Prostate gland (tissue), 2 donors: ENCODE results near the gene ZEB2. TPM values are rescaled to one million over a fixed set of nuclear protein-coding genes. Genes with fewer than 3 reads are reported as not detected.
A peak's percentile ranks its signal among the peaks of the same experiment; 100 is the strongest.

Source experiments
- DNase-seq: peaks from one replicate; pipeline ENCODE4 v3.0.0-alpha.2; 2019; ENCODE audit warnings: low spot score
- H3K27ac ChIP-seq, 2 donors: fragments of 200-600 bp; sonication (generic); 2 replicates each; pipeline ENCODE4 v1.5.1; 2017 to 2019
- H3K27me3 ChIP-seq: fragments of 200-600 bp; sonication (generic); replicated peaks from 2 replicates; pipeline ENCODE4 v1.5.1; 2019; ENCODE audit not compliant: insufficient read depth
- H3K36me3 ChIP-seq, 2 donors: fragments of 200-600 bp; sonication (generic); 1 replicate in 1 of 2; 2 replicates in 1 of 2; pipeline versions ENCODE4 v1.5.1 to v1.8.1; 2017 to 2019
- H3K4me1 ChIP-seq: fragments of 200-600 bp; sonication (generic); replicated peaks from 2 replicates; pipeline ENCODE4 v1.5.1; 2019
- H3K4me3 ChIP-seq, 2 donors: fragments of 200-600 bp; sonication (generic); 2 replicates each; pipeline ENCODE4 v1.5.1; 2017 to 2019
- H3K9me3 ChIP-seq: fragments of 200-600 bp; sonication (generic); 2 replicates; pipeline ENCODE4 v1.5.1; 2017
- CTCF ChIP-seq, 4 experiments: fragments of 200-600 bp in 2 of 4; fragments of 450-650 bp in 2 of 4; sonication (generic) in 2 of 4; IDR thresholded peaks; 1 replicate in 3 of 4; 2 replicates in 1 of 4; pipeline ENCODE4 v1.5.1; 2016 to 2019; ENCODE audit warnings: antibody characterized with exemption in 4 of 4, mild to moderate bottlenecking in 2 of 4, moderate library complexity in 2 of 4
- POLR2A ChIP-seq: fragments of 450-650 bp; IDR thresholded peaks from one replicate; pipeline ENCODE4 v1.6.1; 2016; ENCODE audit warnings: antibody characterized with exemption, mild to moderate bottlenecking
- POLR2AphosphoS5 ChIP-seq: sonication (generic); formaldehyde crosslinking; IDR thresholded peaks from one replicate; pipeline ENCODE4 v1.6.1; 2017; ENCODE audit warnings: antibody characterized with exemption
- WGBS: methylation state at CpG from one replicate; pipeline ENCODE4 v1.1.5; 2018; 5-methylcytosine and 5-hydroxymethylcytosine counted together
- intact Hi-C: fragments of 100-400 bp; cut with DNase I; formaldehyde crosslinking; loops from one replicate; pipeline ENCODE4 v1.14.2; 2022
- total RNA-seq, 2 donors: library from RNA; depleted of rRNA; stranded (reverse); fragments of >200 nt; gene quantifications; one replicate each; pipeline ENCODE4 v1.1.0, GENCODE V29; 2016

ZEB2 gene
- total RNA-seq, 2 donors from 2014 or later, result 13.1 to 80.4 TPM

DNA sequence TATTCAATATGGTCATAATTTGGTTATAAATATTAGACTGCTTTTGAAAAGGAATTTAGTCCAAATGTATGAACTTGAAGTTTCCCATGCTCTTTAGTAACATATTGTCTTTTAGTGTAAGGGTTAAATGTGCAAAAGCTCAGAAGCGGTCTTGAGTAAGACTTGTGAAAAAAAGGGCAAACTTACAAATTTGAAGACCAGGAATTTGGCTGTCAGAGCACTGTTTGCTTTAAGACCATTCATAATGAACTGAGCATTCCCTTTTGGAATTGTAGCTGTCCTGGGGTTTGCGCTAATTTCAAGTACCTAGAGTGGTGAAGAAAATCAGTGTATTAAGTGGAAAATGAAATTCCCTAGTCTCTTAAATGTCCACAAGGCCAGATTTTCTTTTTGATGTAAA, 6.9 kb upstream of the ZEB2 start:
- Histone ChIP-seq H3K27ac (no peak overlapping the region), H3K27me3 (peaks cover under 1% of the 10 kb centered on the region), H3K36me3 (no peaks in the 10 kb centered on the region), H3K9me3 (no peaks in the 10 kb centered on the region), H3K4me3 (no peak overlapping the region), H3K4me1 (no peaks in the 10 kb centered on the region)
- WGBS, result 72% methylated on average over 2 of the region's 2 CpGs
- no peak for DNase-seq
- intact Hi-C loops, result no loop called here
- TF ChIP-seq POLR2A (no peak), CTCF (IDR thresholded peaks at IDR 0.05) (no peak)

GRCh38 chr2:144524118-144525009, 4.4 kb upstream of the ZEB2 start:
- H3K4me1 ChIP-seq, result no peaks in the 10 kb centered on the region
- no peak for DNase-seq
- H3K36me3 ChIP-seq, result no peaks in the 10 kb centered on the region
- peak overlapping the region; percentile 66 to 68 for H3K27ac ChIP-seq
- TF ChIP-seq POLR2A, result no peak
- no peak for TF ChIP-seq CTCF (IDR thresholded peaks at IDR 0.05)
- TF ChIP-seq POLR2AphosphoS5, result no peak
- WGBS, result 10% methylated on average over 47 of the region's 58 CpGs
- no peaks in the 10 kb centered on the region for H3K9me3 ChIP-seq
- H3K27me3 ChIP-seq, result peaks cover 8% of the 10 kb centered on the region
- peak overlapping the region; percentile 31 for H3K4me3 ChIP-seq
- intact Hi-C loops, result loop anchor here (5.0 kb wide), 1 partner anchor 192 kb away; a partner anchor contains a TSS

DNA sequence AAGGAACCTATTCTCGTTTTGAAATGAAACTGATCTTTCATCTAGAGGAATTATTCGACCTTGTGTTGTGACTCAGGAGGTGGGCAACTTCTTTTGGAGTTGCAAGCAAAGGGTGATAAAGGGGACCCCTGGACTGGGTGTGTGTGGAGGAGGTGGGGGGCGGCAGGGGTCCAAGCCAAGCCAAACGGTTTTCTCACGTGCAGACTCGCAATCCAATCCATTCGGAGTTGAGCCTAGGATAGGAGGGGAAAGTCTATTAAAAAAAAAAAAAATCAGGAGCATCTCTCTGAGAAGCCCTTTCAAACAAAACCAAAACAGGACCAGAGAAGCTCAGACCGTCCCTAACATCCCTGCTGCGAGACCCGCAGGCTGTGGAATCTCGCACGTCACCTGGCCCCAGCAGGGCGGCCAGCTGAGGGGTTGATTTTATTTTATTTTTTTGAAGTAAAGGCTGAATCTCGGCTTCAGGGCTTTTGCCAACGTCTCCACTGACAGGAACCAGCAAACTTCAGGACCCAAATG, 3.7 kb upstream of the ZEB2 start:
- H3K4me3 ChIP-seq, result peak overlapping the region; percentile 31
- TF ChIP-seq POLR2A (no peak), POLR2AphosphoS5 (no peak), CTCF (IDR thresholded peaks at IDR 0.05) (no peak)
- 3% methylated on average over 15 of the region's 15 CpGs for WGBS
- H3K27me3 ChIP-seq, result peaks cover 8% of the 10 kb centered on the region
- H3K36me3 ChIP-seq, result no peaks in the 10 kb centered on the region
- no peaks in the 10 kb centered on the region for H3K9me3 ChIP-seq
- no peak for DNase-seq
- no peaks in the 10 kb centered on the region for H3K4me1 ChIP-seq
- intact Hi-C loops, result loop anchor here (5.0 kb wide), 1 partner anchor 191 kb away; a partner anchor contains a TSS
- peak overlapping the region; percentile 66 to 68 for H3K27ac ChIP-seq

- intact Hi-C loops, result loop anchor here (5.0 kb wide), 1 partner anchor 191 kb away; a partner anchor contains a TSS
Observed at GRCh38 chr2:144522897-144523595, 3.1 kb upstream of the ZEB2 start.

More at GRCh38 chr2:144522897-144523595, 3.1 kb upstream of the ZEB2 start:
- WGBS, result 12% methylated on average over 21 of the region's 21 CpGs
- peaks cover 8% of the 10 kb centered on the region for H3K27me3 ChIP-seq
- peak overlapping the region; percentile 66 to 68 for H3K27ac ChIP-seq
- no peaks in the 10 kb centered on the region for H3K9me3 ChIP-seq
- H3K4me3 ChIP-seq, result peak overlapping the region in 1 of 2 donors; percentile 31
- no peaks in the 10 kb centered on the region for H3K36me3 ChIP-seq
- no peak for DNase-seq
- no peak for TF ChIP-seq CTCF (IDR thresholded peaks at IDR 0.05)
- TF ChIP-seq POLR2A, result no peak
- no peak for TF ChIP-seq POLR2AphosphoS5
- H3K4me1 ChIP-seq, result no peaks in the 10 kb centered on the region
